ENCODE measurements around the gene ZNF41.
A peak's percentile ranks its signal among the peaks of the same experiment; 100 is the strongest.
"Not testable (repeated sequence)": the region's sequence is repeated elsewhere in the genome, so short reads cannot be mapped to it uniquely, and the experiment has no call there.

The ZNF41 gene

DNA sequence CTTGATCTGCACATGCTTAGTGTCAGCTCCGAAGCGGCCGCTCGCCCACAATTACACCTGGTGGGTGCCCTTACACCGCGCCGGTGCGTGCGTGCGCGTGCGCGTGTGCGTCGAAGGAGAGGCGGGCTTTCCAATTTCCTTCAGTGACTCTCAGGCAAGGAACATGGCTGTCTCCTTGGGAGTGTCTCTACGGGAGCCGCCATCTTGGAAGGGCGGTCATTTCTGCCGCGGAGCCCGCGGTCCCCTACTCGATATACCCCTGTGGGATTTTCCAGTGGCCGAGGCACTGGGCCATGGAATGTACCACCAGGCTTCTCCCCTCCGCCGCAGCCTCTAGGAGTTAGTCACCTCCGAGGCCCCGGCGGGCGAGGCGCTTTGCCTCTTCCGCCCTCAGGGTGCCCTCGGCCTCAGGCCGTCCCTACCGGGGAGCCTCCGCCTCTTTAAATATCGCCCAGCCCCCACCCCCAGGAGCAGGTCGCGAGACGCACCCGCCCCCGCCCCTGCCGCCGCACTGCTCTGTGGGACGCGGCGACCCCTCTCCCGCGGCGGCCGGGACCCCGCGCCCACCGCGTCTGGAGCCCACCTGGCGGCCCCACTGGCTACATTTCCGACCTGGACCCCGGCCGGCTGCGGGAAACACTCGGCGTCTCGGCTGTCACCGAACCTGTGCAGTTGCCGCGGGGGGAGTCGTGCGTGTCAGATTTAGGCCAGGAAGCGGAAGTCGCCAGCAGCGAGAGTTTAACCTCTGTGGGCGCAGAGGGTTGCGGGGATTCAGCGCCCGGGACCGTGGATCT, at the start of gene ZNF41:
Gene ZNF41, minus strand, starts transcription at position 711 of the 794 bp plus-strand sequence. CDS start 15,741 bp downstream, outside the sequence.
- DNase-seq (ENCODE audit: low read depth) = peak; percentile 44

DNA sequence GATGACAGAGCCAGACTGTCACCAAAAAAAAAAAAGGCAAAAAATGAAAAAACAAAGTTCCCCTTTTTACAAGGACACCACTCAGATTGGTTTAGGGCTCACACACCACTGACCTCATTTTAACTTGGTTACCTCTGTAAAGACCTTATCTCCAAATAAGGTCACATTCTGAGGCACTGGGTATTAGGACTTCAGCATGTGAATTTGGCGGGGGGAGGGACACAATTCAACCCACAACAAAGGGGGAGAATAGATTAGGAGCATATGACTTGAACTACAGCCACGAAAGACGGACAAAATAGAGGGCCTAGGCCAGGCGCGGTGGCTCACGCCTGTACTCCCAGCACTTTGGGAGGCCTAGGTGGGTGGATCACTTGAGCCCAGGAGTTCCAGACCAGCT, 47.0 kb upstream of the ZNF41 start:
- DNase-seq (ENCODE audit: low read depth) = no peak

DNA sequence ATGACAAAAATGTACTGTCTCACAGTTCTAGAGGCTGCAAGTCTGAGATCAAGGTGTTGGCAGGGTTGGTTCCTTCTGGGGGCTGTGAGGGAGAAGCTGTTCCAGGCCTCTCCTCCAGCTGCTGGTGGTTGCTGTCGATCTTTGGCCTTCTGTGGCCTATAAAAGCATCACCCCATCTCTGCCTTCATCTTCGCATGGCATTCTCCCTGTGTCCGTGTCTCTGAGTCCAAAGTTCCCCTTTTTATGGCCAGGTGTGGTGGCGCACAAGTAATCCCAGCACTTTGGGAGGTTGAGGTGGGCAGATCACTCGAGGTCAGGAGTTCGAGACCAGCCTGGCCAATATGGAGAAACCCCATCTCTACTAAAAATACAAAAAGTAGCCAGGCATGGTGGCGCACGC, 46.5 kb upstream of the ZNF41 start:
- DNase-seq (ENCODE audit: low read depth) = no peak

DNA sequence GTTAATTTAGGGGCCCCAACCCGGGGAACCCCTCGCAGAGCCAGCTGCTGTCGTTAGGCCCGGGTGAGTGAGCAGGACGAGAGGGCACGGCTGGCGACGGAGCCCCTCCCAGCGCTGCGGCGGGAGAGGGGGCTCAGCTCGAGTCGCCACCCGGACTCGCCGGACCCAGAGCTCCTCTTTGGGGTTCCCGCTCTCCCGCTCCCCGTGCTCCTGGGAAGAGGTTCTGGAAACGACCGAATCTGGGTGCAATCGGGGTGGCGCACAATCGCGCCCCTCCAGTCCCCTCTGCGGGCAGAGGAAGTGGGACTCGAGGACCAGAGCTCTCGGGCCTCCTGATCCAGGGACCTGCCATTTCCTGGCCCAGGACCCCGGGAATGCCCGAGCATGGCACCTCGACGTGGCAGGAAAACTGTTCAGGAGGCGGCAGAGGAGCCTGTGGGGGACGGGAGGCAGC, 40.7 kb upstream of the ZNF41 start:
- no peak for DNase-seq (ENCODE audit: low read depth)

DNA sequence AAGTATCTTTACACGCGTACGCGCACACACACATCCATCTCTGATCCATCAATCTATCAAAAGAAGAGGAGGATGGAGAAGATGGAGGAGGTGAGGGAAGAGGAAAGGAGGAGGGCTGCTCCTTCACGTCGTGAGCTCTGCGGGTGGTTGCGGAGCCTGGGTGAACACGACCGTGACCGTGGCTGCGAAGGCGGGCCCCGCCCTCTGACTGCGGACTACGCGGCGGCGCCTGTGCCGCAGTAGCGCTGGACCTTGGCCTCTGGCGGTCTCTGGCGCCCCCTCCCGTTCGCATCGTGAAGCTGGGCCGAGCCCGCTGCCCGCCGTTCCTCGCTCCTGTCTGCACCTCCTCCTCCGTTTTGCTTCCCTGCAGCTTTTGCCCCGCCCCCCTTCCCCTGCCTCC, 40.3 kb upstream of the ZNF41 start:
- peak; percentile 58 for DNase-seq (ENCODE audit: low read depth)

DNA sequence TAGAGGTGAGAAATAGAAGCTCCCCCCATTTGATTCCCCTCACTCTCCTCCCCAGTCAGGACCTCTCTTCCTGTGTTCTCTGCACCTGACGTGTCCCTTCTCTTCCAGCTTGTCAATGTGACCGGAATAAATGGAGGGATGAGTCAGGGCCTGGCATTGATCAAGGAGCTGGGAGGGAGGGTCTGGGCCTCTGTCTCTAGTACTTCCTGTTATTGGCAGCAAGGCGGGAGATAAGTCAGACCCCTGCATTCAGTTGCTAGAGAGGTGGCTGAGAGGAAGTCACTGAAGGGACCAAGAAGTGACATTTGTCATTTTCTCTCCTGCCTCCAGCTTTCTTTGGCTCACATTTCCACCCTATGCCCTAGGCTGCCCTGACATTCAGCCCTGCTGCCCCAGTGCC, 35.1 kb upstream of the ZNF41 start:
- DNase-seq (ENCODE audit: low read depth) = no peak

DNA sequence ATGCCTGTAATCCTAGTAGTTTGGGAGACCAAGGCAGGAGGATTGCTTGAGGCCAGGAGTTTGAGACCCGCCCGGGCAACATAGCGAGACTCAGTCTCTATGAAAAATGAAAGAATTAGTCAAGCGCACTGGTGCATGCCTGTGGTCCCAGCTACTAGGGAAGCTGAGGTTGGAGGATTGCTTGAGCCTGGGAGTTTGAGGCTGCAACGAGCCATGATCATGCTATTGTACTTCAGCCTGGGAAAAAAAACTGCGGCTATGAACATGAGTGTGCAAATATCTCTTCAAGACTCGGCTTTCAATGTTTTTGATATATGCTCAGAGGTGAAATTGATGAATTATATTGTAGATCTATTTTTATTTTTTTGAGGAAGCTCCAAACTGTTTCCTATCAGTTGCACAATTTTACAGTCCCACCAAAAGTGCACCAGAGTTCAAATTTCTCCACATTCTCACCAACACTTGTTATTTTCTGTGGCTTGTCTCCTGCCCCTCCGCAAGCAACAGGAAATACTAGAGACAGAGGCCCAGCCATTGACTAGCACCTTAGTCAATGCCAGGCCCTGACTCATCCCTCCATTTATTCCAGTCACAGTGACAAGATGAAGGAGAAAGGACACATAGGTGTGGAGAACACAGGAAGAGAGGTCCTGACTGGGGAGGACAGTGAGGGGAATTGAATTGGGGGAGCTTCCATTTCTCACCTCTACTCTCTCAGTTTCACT, 33.1 kb upstream of the ZNF41 start:
- no peak for DNase-seq (ENCODE audit: low read depth)

DNA sequence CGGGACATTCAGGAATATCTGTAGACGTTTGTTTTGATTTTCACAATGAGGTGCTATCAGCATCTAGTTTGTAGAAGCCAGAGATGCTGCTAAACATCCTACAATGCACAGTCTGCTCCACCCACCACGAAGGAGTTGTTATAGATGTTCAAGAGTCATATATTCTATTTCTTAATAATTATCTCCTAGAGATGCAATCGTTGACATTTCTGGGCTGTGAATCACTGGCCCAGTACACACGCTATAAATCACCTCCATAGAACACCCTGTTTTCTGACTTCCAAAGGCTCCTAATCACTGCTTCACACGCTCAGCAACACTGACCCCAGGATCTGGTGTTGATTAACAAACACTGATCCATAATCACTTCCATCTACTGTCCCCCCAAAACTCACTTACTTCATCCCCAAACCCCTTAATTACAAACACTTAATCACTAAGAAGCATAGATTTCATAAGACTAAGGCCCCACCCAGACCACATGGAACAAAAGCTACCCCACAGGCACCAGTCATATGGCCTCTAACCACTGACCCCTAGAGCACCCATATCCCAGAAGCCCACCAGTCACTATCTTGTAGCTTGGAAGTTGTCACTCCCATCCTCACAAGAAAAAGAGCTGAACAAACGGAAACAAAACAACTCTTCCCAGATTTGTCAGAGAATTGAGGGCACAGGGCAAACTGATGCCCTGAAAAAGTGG, 31.7 kb upstream of the ZNF41 start:
- no peak for DNase-seq (ENCODE audit: low read depth)

DNA sequence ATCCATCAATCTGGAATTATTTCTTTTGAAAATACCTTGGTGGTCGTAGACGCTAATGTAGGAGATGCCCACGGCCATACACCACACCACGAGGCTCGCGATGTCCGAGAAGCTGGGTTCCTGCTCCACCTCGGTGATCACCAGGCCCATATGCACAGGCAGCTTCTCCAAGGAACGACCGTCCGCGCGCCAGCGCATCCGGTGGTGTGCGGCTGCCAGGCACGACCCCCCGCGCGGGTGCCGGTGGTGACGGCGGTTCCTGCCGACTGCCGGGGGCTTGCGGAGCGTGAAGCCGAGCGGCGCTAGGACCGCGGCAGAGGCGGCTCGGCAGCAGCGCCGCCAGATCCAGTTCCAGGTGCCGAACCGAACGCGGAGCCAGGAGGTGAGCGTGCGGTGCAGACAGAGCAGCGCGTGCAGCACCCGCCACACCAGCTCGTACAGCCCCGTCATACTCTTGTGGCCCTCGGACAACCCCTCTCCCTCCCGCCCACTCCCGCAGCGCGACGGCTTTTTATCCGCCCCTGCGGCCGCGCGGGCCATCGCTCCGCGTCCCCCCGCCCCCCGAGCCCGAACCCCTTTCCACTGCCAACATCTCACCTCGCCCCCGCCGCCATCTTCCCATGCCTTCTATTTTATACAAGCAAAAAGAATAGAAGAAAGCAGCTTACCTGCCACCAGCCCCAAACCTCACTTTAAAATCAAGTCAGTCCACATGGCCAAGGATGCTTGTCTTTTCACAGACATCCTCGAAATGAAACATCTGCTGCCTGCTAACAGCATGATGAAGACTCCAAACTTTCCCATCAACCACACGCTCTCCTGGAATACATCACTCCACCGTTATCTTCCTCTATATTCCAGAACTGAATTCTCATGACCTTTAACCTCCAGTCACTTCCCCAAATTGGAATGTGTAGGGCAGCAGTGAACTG, 30.3 kb upstream of the ZNF41 start:
- DNase-seq (ENCODE audit: low read depth) = not testable (repeated sequence)

DNA sequence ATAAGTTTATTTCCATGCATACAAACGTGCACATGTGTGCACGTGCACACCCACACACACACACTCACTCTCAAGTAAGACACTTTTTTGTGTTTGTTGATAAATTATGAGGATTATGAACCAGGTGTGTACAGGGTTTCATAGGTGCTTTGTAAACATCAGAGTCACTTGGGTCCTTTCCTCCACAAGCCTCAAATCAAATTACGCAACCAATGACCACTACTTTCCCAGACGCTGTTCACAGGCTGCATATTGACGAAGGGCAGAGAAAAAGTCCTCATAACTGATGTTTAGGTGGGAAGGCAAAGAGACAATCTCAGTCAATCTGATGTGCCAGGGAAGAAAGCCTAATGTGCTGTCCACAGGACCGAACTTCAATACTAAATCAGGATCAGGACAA, 29.4 kb upstream of the ZNF41 start:
- DNase-seq (ENCODE audit: low read depth) = not testable (repeated sequence)

DNA sequence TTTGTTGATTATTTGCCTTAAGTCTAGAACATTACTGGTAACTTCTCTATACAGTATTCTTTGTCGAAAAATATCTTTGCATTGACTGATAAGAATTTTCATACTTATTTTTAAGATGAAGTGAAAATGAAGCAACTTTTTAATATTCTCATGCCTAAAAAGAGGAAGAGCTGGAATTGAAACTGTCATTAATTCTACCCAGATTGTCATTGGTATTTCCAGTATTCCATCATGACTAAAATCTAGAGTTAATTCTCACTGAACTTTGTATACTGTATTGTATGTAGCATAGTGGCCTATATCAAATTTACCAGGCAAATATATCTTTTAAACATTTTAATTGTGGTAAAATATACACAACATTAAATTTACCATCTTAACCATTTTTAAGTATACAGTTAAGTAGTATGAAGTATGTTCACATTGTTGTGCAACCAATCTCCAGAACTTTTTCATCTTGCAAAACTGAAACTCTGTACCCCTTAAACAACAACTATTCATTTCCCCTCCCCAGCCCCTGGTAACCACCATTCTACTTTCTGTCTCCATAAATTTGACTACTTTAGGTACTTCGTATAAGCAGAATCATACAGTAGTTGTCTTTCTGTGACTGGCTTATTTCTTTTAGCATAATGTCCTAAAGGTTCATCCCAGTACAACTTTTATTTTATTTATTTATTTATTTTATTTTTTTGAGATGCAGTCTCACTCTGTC, 24.3 kb upstream of the ZNF41 start:
- no peak for DNase-seq (ENCODE audit: low read depth)

DNA sequence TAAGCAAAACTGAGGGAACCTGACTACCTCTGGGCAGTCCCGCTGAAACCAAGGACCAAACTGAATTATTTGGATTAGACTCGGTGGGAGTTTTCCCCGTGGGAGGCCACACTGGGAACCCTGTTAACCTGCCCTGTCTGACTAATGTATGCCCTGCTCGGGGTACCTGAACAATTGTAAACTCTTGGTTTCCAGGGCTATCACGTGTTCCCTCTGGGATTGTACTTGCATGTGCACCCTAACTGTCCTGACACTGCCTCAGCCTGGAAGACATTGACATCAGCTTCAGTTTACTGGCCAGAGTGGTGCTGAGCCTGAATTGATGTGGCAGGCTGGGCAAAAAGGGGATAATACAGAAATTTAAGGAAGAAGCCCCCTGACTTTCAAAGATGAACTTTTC, 20.1 kb upstream of the ZNF41 start:
- DNase-seq (ENCODE audit: low read depth) = no peak

DNA sequence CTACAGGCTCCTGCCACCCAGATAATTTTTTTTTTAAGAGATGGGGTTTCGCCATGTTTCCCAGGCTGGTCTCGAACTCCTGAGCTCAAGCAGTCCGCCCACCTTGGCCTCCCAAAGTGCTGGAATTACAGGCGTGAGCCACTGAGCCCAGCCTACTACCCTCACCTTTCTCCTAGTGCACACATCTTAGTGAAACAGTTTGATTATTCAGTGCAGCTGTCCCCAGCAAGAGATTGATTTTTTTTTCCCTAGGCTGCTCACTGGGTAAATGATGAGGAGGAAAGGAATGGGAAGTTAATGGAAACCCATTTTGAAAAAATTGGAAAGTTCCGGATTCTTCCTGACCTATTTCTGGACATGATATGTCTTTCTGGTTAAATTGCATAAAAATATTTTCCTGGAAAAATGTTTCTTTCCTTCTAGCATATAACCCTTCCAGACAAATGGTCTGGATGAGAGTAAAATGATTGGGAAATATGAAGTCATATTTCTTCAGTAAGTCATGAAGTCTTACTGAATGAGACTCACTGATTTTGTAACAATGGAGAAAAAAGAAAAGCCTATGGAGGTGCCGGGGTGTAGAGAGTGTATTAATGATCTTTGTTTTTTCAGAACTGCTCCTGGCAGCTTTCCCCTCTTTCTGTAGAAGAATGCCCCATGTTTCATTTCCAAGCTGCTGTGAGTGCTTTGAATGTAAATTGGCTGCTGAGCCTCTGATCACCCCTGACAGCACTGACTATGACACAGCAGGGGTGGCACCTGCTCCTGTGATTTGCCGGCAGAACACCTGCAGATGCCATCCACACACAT, 19.5 kb upstream of the ZNF41 start:
- DNase-seq (ENCODE audit: low read depth) = no peak

DNA sequence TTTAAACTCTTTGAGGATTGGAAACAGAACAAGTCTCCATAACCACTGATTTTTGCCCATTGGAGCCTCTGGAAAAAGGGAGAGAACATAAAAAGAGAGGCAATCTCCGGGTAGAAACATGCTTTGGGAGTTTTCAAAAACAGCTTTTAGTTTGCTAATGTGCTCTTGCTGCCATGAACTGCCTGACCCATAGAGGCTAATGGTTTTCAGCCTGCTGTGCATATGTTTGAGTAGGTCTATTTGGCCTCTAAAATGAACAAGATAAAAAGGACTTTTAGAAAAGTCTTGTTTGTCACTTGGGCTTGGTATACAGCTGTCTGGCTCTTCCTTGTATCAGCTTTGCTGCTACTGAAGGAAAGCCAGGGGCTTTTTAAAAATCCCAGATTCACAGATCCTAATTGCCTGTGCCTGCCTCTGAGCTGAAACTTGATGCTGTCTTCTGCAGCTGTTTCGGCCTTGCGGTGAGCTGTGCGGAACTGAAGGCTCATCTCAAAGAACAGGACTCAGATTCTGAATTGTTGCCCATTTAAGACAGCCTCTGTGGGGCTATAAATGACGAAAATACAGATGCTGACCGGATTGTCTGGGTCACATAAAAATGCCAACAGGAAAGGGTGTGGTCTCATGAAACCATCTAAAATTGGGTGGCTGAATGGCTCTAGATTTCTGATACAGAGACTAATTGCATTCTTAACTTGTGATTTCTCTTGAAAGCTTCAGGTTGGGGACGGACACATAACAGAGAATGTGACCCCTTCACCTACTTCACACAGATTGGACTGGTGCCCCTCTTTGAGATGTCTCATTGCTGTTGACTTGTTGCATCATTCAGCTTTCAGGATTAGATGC, 18.4 kb upstream of the ZNF41 start:
- no peak for DNase-seq (ENCODE audit: low read depth)

DNA sequence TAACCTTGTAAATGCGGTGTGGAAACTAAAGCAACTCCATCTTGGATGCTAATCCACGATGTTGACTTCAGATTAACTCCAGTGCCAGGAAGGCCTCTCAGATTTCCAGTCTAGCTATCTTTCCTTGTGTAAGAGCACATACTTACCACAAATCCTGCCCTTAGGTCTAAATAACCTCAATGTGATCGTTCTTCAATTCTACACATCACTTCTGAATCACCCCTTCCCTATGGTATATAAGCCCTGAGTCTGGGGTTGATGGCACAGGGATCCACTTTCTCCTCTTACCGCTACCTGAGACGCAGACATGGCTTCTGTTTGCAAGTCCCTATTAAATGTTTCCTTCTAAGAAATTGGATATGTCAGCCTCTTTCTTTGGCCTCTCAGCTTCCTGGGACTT, 17.5 kb upstream of the ZNF41 start:
- DNase-seq (ENCODE audit: low read depth) = no peak

DNA sequence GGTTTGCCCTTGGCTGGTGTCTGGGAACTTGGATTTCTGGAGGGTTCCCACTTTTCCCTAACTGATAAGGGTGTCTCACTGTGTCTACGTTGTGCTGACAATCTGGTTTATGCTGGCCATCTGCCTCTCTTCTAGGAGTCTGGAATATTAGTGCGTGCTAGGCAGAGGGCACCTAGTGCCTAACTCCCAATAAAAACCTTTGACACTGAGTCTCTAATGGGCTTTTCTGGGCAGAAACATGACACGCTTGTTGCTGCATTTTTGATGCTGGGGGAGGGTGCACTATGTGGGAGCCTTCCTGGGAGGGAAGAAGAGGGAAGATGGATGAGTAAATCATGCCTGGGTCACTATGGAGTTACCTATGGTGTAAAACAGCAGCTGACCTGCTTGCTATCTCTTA, 16.3 kb upstream of the ZNF41 start:
- no peak for DNase-seq (ENCODE audit: low read depth)

DNA sequence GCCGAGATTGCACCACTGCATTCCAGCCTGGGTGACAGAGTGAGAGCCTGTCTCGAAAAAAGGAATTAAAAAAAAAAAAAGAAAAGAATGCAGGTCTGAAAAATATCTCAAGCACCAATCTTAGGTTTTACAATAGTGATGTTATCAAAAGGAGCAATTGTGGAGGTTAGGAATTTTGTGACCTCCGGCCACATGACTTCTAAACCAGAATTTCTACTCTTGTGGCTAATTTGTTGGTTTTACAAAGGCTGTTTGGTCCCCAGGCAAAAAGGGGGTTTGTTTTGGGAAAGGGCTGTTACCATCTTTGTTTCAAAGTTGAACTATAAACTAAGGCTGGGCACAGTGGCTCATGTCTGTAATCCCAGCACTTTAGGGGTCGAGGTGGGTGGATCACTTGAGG, 15.4 kb upstream of the ZNF41 start:
- DNase-seq (ENCODE audit: low read depth) = no peak

DNA sequence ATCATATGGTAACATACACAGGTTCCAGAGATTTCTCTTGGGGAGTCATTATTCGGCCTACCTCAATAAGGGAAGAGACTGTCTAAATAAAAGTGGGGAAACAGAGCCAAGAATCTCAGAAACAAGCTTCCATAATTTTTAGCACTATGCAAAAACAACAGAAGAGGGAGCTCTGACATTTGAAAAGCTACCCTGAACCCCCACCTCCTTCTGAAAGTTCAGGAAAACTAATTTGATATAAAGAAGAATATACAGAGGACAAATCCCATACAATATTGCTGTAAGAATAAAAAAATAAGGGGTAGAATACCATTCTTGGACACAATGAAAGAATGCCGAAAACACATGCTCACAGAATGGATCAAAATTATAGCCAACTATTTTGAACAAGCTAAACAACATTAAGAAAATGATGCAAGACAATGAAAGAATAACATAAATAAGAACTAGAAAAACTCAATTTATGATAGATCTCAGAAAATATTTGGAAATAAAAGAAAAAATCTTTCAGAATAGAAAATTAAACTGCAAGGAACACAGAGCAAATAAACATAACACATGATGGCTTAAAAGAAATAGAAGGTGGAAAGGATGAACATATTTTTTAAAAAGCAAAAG, 14.4 kb upstream of the ZNF41 start:
- no peak for DNase-seq (ENCODE audit: low read depth)

DNA sequence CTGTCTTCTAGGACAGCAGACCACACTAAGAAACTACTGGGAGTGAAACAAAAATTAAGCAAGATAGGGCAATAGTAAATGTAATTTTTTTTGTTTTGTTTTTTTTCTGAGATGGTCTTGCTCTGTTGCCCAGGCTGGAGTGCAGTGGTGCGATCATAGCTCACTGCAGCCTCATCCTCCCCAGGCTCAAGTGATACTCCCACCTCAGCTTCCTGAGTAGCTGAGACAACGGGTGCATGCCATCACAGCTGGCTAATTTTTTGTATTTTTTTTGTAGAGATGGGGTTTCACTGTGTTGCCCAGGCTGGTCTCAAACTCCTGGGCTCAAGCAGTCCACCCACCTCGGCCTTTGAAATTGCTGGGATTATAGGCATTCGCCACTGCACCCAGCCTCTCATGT, 9.1 kb upstream of the ZNF41 start:
- not testable (repeated sequence) for DNase-seq (ENCODE audit: low read depth)

Measured in stimulated activated CD8-positive, alpha-beta memory T cell treated with anti-CD3 and anti-CD28 coated beads, Interleukin-15, amount 100 ng/mL, for 24 hours (primary cell).